IPS-NIHi7 (cell line): Measurements from ENCODE around the gene CPEB2.
"Not testable (repeated sequence)": the region's sequence is repeated elsewhere in the genome, so short reads cannot be mapped to it uniquely, and the experiment has no call there.

Source experiments
- DNase-seq: peaks from one replicate; pipeline ENCODE4 v3.0.0; 2012; ENCODE audit warnings: mixed read lengths; ENCODE audit errors: extremely low spot score

The CPEB2 gene

GRCh38 chr4:15043922-15044321 lies 41.6 kb downstream of the CPEB2 start:
- DNase-seq: no peak

- no peak for DNase-seq
Measured at GRCh38 chr4:15054541-15054940, 52.3 kb downstream of the CPEB2 start.

GRCh38 chr4:15060213-15060612 lies 57.9 kb downstream of the CPEB2 start:
- no peak for DNase-seq

- no peak for DNase-seq
Measured at GRCh38 chr4:15063341-15063740, 61.1 kb downstream of the CPEB2 start.

GRCh38 chr4:15065516-15065915 lies 63.2 kb downstream of the CPEB2 start:
- DNase-seq: no peak

GRCh38 chr4:15066140-15066539 lies 63.9 kb downstream of the CPEB2 start:
- no peak for DNase-seq

GRCh38 chr4:15068298-15068697 lies 66.0 kb downstream of the CPEB2 start:
- DNase-seq: no peak

GRCh38 chr4:15075875-15076274 lies 73.6 kb downstream of the CPEB2 start:
- no peak for DNase-seq

- DNase-seq: no peak
Measured at GRCh38 chr4:15077969-15078368, 75.7 kb downstream of the CPEB2 start.

GRCh38 chr4:15078682-15079642 lies 76.7 kb downstream of the CPEB2 start:
- no peak for DNase-seq

- DNase-seq: no peak
Measured at GRCh38 chr4:15084780-15085179, 82.5 kb downstream of the CPEB2 start.

GRCh38 chr4:15085762-15086161 lies 83.5 kb downstream of the CPEB2 start:
- not testable (repeated sequence) for DNase-seq

- DNase-seq: not testable (repeated sequence)
Measured at GRCh38 chr4:15086259-15086658, 84.0 kb downstream of the CPEB2 start.

GRCh38 chr4:15088394-15089035 lies 86.2 kb downstream of the CPEB2 start:
- no peak for DNase-seq

GRCh38 chr4:15089979-15090378 lies 87.7 kb downstream of the CPEB2 start:
- DNase-seq: no peak

GRCh38 chr4:15100380-15100779 lies 98.1 kb downstream of the CPEB2 start:
- DNase-seq: no peak

GRCh38 chr4:15100994-15101695 lies 98.9 kb downstream of the CPEB2 start:
- no peak for DNase-seq

GRCh38 chr4:15104825-15105224 lies 102.5 kb downstream of the CPEB2 start:
- DNase-seq: no peak

GRCh38 chr4:15106399-15106798 lies 104.1 kb downstream of the CPEB2 start:
- no peak for DNase-seq

GRCh38 chr4:15109600-15109999 lies 107.3 kb downstream of the CPEB2 start:
- no peak for DNase-seq

- no peak for DNase-seq
Measured at GRCh38 chr4:15110120-15110571, 107.9 kb downstream of the CPEB2 start.

GRCh38 chr4:15116509-15117079 lies 114.3 kb downstream of the CPEB2 start:
- DNase-seq: no peak
